ENCODE data around the gene CRIP3. TPM values are rescaled to one million over a fixed set of nuclear protein-coding genes. Genes with fewer than 3 reads are reported as not detected.

The CRIP3 gene
- total RNA-seq, 1 donor from 2014 or later = not detected

DNA sequence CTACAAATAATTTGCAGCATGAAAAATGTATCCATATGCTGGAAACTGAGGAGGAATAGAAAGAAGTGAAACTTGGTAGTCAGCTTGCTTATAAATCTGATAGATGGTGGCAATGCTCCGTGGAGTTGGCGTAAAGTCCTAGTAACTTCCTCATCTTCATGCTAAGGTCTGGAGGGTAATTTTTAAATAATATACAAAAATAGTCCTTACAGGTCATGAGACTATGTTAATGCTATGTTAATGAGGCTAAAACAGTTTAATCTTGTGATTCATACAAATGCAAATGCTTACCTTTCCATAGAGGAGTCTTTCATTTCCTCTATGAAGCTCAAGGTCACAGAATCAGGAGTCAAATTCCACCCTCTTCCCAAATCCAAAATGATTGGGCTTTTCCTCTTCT, 9.4 kb upstream of the CRIP3 start:
- Histone ChIP-seq H3K27ac (ENCODE audit: low read depth, low read length) (no peak overlapping the region), H3K4me2 (ENCODE audit: low read length) (no peak overlapping the region), H2AFZ (ENCODE audit: low read depth, low read length) (no peak overlapping the region), H3K4me1 (ENCODE audit: insufficient read depth, low read length) (no peaks in the 10 kb centered on the region), H3K79me2 (ENCODE audit: insufficient read depth, low read length) (no peaks in the 10 kb centered on the region), H3K36me3 (ENCODE audit: insufficient read depth, low read length) (no peaks in the 10 kb centered on the region), H3K4me3 (ENCODE audit: insufficient read depth, low read depth, low read length) (no peak overlapping the region), H3K9me3 (ENCODE audit: insufficient read depth, low read depth, low read length) (no peaks in the 10 kb centered on the region), H3K27me3 (ENCODE audit: insufficient read depth, low read length) (peaks cover 5% of the 10 kb centered on the region), H4K20me1 (ENCODE audit: insufficient read depth, low read length) (no peaks in the 10 kb centered on the region), H3K9ac (ENCODE audit: low read length) (no peak overlapping the region)
- H3K27ac Mint-ChIP-seq (ENCODE audit: unreplicated experiment) = no peak overlapping the region
- no peak for FAIRE-seq
- no peak overlapping the region for H3K4me3 Mint-ChIP-seq (ENCODE audit: unreplicated experiment)
- H3K9me3 Mint-ChIP-seq (ENCODE audit: unreplicated experiment) = no peaks in the 10 kb centered on the region
- H3K27me3 Mint-ChIP-seq (ENCODE audit: low read depth, unreplicated experiment) = peaks cover 27% of the 10 kb centered on the region
- no peak for TF ChIP-seq EZH2 (IDR thresholded peaks at IDR 0.05; ENCODE audit: insufficient read depth, low read length)
- TF ChIP-seq, protein P1, sequence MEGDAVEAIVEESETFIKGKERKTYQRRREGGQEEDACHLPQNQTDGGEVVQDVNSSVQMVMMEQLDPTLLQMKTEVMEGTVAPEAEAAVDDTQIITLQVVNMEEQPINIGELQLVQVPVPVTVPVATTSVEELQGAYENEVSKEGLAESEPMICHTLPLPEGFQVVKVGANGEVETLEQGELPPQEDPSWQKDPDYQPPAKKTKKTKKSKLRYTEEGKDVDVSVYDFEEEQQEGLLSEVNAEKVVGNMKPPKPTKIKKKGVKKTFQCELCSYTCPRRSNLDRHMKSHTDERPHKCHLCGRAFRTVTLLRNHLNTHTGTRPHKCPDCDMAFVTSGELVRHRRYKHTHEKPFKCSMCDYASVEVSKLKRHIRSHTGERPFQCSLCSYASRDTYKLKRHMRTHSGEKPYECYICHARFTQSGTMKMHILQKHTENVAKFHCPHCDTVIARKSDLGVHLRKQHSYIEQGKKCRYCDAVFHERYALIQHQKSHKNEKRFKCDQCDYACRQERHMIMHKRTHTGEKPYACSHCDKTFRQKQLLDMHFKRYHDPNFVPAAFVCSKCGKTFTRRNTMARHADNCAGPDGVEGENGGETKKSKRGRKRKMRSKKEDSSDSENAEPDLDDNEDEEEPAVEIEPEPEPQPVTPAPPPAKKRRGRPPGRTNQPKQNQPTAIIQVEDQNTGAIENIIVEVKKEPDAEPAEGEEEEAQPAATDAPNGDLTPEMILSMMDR (IDR thresholded peaks at IDR 0.05; ENCODE audit: insufficient read depth, low read depth, low read length) = no peak
- no peak for DNase-seq (ENCODE audit: low read depth)
- no peaks in the 10 kb centered on the region for H3K4me1 Mint-ChIP-seq (ENCODE audit: low read depth, unreplicated experiment)
- no peaks in the 10 kb centered on the region for H3K36me3 Mint-ChIP-seq (ENCODE audit: low read depth, unreplicated experiment)

DNA sequence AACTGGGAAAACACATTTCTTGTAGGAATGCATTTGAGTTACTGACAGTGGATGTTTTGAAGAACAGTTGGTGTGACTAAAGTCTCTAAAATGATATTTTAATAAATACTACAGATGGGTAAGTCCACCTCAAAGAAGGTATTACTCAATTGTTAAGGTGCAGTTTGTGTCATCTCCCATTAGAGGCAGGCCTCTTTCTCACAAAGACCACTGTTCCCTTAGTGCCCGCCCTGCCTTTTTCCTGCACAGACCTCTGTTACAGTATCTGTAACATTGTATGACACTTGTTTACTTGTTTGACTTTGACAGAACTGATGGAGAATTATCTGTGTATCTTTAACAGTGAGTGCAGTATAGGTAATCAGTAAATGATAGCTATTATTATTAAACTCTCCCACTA, 5.2 kb upstream of the CRIP3 start:
- no peak overlapping the region for H3K4me3 Mint-ChIP-seq (ENCODE audit: unreplicated experiment)
- FAIRE-seq = no peak

DNA sequence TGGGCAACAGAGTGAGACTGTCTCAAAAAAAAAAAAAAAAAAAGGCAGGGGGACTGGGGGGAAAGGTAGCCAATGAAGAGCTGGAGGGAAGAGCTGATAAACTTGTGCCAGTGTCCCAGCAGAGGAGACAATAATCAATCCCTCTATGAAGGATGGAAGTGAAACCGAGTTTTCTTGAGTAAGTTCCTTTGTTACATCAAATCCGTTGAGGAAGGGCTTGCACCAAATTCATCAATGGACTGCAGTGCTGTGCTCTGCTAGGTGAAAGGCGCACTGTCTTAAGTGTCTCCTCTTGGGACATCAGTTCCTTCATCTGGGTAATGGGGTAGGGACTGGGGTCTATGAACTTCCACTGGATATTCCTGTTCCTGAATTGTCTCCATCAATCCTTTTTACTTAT, 3.0 kb upstream of the CRIP3 start:
- Histone ChIP-seq H3K4me3 (ENCODE audit: insufficient read depth, low read depth, low read length) (no peak overlapping the region), H2AFZ (ENCODE audit: low read depth, low read length) (no peak overlapping the region), H3K79me2 (ENCODE audit: insufficient read depth, low read length) (no peaks in the 10 kb centered on the region), H3K36me3 (ENCODE audit: insufficient read depth, low read length) (no peaks in the 10 kb centered on the region), H3K4me1 (ENCODE audit: insufficient read depth, low read length) (no peaks in the 10 kb centered on the region), H3K4me2 (ENCODE audit: low read length) (no peak overlapping the region), H3K9me3 (ENCODE audit: insufficient read depth, low read depth, low read length) (no peaks in the 10 kb centered on the region), H3K9ac (ENCODE audit: low read length) (no peak overlapping the region), H4K20me1 (ENCODE audit: insufficient read depth, low read length) (no peaks in the 10 kb centered on the region), H3K27me3 (ENCODE audit: insufficient read depth, low read length) (peaks cover 12% of the 10 kb centered on the region), H3K27ac (ENCODE audit: low read depth, low read length) (no peak overlapping the region)
- Mint-ChIP-seq H3K27me3 (ENCODE audit: low read depth, unreplicated experiment) (peaks cover 35% of the 10 kb centered on the region), H3K9me3 (ENCODE audit: unreplicated experiment) (no peaks in the 10 kb centered on the region), H3K4me1 (ENCODE audit: low read depth, unreplicated experiment) (peaks cover 3% of the 10 kb centered on the region), H3K4me3 (ENCODE audit: unreplicated experiment) (no peak overlapping the region), H3K27ac (ENCODE audit: unreplicated experiment) (no peak overlapping the region), H3K36me3 (ENCODE audit: low read depth, unreplicated experiment) (no peaks in the 10 kb centered on the region)
- no peak for TF ChIP-seq EZH2 (IDR thresholded peaks at IDR 0.05; ENCODE audit: insufficient read depth, low read length)
- TF ChIP-seq, protein P1 (IDR thresholded peaks at IDR 0.05; ENCODE audit: insufficient read depth, low read depth, low read length) = no peak
- no peak for DNase-seq (ENCODE audit: low read depth)
- FAIRE-seq = no peak

More for the DNA sequence above, 5.2 kb upstream of the CRIP3 start:
- DNase-seq (ENCODE audit: low read depth) = no peak
- Histone ChIP-seq H3K79me2 (ENCODE audit: insufficient read depth, low read length) (no peaks in the 10 kb centered on the region), H3K4me2 (ENCODE audit: low read length) (no peak overlapping the region), H3K4me3 (ENCODE audit: insufficient read depth, low read depth, low read length) (no peak overlapping the region), H3K4me1 (ENCODE audit: insufficient read depth, low read length) (no peaks in the 10 kb centered on the region), H3K27ac (ENCODE audit: low read depth, low read length) (no peak overlapping the region), H3K36me3 (ENCODE audit: insufficient read depth, low read length) (no peaks in the 10 kb centered on the region), H3K9ac (ENCODE audit: low read length) (no peak overlapping the region), H2AFZ (ENCODE audit: low read depth, low read length) (no peak overlapping the region), H3K27me3 (ENCODE audit: insufficient read depth, low read length) (peaks cover 8% of the 10 kb centered on the region), H4K20me1 (ENCODE audit: insufficient read depth, low read length) (no peaks in the 10 kb centered on the region), H3K9me3 (ENCODE audit: insufficient read depth, low read depth, low read length) (no peaks in the 10 kb centered on the region)
- no peaks in the 10 kb centered on the region for H3K9me3 Mint-ChIP-seq (ENCODE audit: unreplicated experiment)
- peaks cover 38% of the 10 kb centered on the region for H3K27me3 Mint-ChIP-seq (ENCODE audit: low read depth, unreplicated experiment)
- H3K27ac Mint-ChIP-seq (ENCODE audit: unreplicated experiment) = no peak overlapping the region
- peaks cover 3% of the 10 kb centered on the region for H3K4me1 Mint-ChIP-seq (ENCODE audit: low read depth, unreplicated experiment)
- H3K36me3 Mint-ChIP-seq (ENCODE audit: low read depth, unreplicated experiment) = no peaks in the 10 kb centered on the region
- TF ChIP-seq, protein P1 (IDR thresholded peaks at IDR 0.05; ENCODE audit: insufficient read depth, low read depth, low read length) = no peak
- TF ChIP-seq EZH2 (IDR thresholded peaks at IDR 0.05; ENCODE audit: insufficient read depth, low read length) = no peak

Measured in astrocyte (in vitro differentiated cells and primary cell).